Measurements from ENCODE around the gene DNMT1.
A peak's percentile ranks its signal among the peaks of the same experiment; 100 is the strongest.
"Not testable (repeated sequence)": the region's sequence is repeated elsewhere in the genome, so short reads cannot be mapped to it uniquely, and the experiment has no call there.

The DNMT1 gene

GRCh38 chr19:10220695-10221094 lies 25.9 kb upstream of the DNMT1 start:
- DNase-seq: no peak

GRCh38 chr19:10219678-10220077 lies 24.9 kb upstream of the DNMT1 start:
- no peak for DNase-seq

- no peak for DNase-seq
Measured at GRCh38 chr19:10217085-10217484, 22.3 kb upstream of the DNMT1 start.

- no peak for DNase-seq
Measured at GRCh38 chr19:10214784-10215183, 20.0 kb upstream of the DNMT1 start.

- no peak for DNase-seq
Measured at GRCh38 chr19:10211691-10212090, 16.9 kb upstream of the DNMT1 start.

GRCh38 chr19:10211061-10211460 lies 16.3 kb upstream of the DNMT1 start:
- no peak for DNase-seq

GRCh38 chr19:10209315-10209714 lies 14.6 kb upstream of the DNMT1 start:
- DNase-seq: no peak

GRCh38 chr19:10207026-10207425 lies 12.3 kb upstream of the DNMT1 start:
- DNase-seq: no peak

GRCh38 chr19:10206226-10206885 lies 11.6 kb upstream of the DNMT1 start:
- DNase-seq: no peak

GRCh38 chr19:10205636-10206035 lies 10.9 kb upstream of the DNMT1 start:
- no peak for DNase-seq

- DNase-seq: no peak
Measured at GRCh38 chr19:10203686-10204085, 8.9 kb upstream of the DNMT1 start.

- no peak for DNase-seq
Measured at GRCh38 chr19:10201176-10201575, 6.4 kb upstream of the DNMT1 start.

GRCh38 chr19:10200101-10200500 lies 5.3 kb upstream of the DNMT1 start:
- DNase-seq: not testable (repeated sequence)

GRCh38 chr19:10198889-10199644 lies 4.3 kb upstream of the DNMT1 start:
- not testable (repeated sequence) for DNase-seq

GRCh38 chr19:10195199-10195519 lies 406 bp upstream of the DNMT1 start:
- no peak for DNase-seq

- DNase-seq: no peak
Measured at GRCh38 chr19:10193790-10194499, 808 bp downstream of the DNMT1 start.

- no peak for DNase-seq
Measured at GRCh38 chr19:10192922-10193321, 1.8 kb downstream of the DNMT1 start.

- DNase-seq: no peak
Measured at GRCh38 chr19:10191347-10191746, 3.4 kb downstream of the DNMT1 start.

- DNase-seq: no peak
Measured at GRCh38 chr19:10190026-10190425, 4.7 kb downstream of the DNMT1 start.

GRCh38 chr19:10189616-10190015 lies 5.1 kb downstream of the DNMT1 start:
- no peak for DNase-seq

- no peak for DNase-seq
Measured at GRCh38 chr19:10187315-10187714, 7.4 kb downstream of the DNMT1 start.

GRCh38 chr19:10184636-10185035 lies 10.1 kb downstream of the DNMT1 start:
- peak; percentile 40 for DNase-seq

GRCh38 chr19:10183926-10184325 lies 10.8 kb downstream of the DNMT1 start:
- no peak for DNase-seq

- DNase-seq: no peak
Measured at GRCh38 chr19:10182847-10183246, 11.9 kb downstream of the DNMT1 start.
